ENCODE results near the gene CXCR5. TPM values are rescaled to one million over a fixed set of nuclear protein-coding genes. Genes with fewer than 3 reads are reported as not detected.

The CXCR5 gene
- total and polyA plus RNA-seq, 4 donors = 0.06 to 0.92 TPM; not detected in 2

- no peak overlapping the region for H3K9ac ChIP-seq (ENCODE audit: low read depth in 1 of 2, low read length in 2 of 2)
- no peak for TF ChIP-seq FOXA1 (IDR thresholded peaks at IDR 0.05)
- no peak for TF ChIP-seq CTCF (IDR thresholded peaks at IDR 0.05; ENCODE audit: low read depth, low read length, missing input control)
- TF ChIP-seq MAX (IDR thresholded peaks at IDR 0.05) = no peak
- TF ChIP-seq TAF1 (conservative IDR thresholded peaks at IDR 0.05) = no peak
- no peak for TF ChIP-seq FOXA2 (IDR thresholded peaks at IDR 0.05)
- TF ChIP-seq HNF4G (IDR thresholded peaks at IDR 0.05) = no peak
- TF ChIP-seq JUND (IDR thresholded peaks at IDR 0.05) = no peak
- H3K27ac ChIP-seq (ENCODE audit: low read depth in 1 of 2, low read length in 2 of 2) = no peak overlapping the region
- H3K27me3 ChIP-seq (ENCODE audit: control insufficient read depth in 4 of 4, insufficient read depth in 4 of 4, low read length in 3 of 4) = no peaks in the 10 kb centered on the region
- no peaks in the 10 kb centered on the region for H3K9me3 ChIP-seq (ENCODE audit: control insufficient read depth in 4 of 4, low read length in 3 of 4)
- no peak overlapping the region for H3K4me3 ChIP-seq (ENCODE audit: low read depth in 1 of 3, low read length in 3 of 3)
- H3K36me3 ChIP-seq (ENCODE audit: control insufficient read depth in 4 of 4, insufficient read depth in 3 of 4, low read depth in 1 of 4, low read length in 3 of 4) = no peaks in the 10 kb centered on the region
- no peak for DNase-seq (ENCODE audit: low spot score)
- no peaks in the 10 kb centered on the region for H3K4me1 ChIP-seq (ENCODE audit: control insufficient read depth in 4 of 4, insufficient read depth in 4 of 4, low read length in 3 of 4)
- 29% methylated on average over 2 of the region's 2 CpGs for WGBS
Observed at GRCh38 chr11:118947091-118947490, 63.4 kb downstream of the CXCR5 start.

Small RNAs within 50 kb of the gene (small RNA-seq; reads per million reads assigned to genes)
- gene MIR4492 = not detected
- not detected for gene RF00019
- not detected for gene RN7SL688P

Other genes with a start within 250 kb of the CXCR5 start
- gene TREH, start 204.2 kb upstream of the CXCR5 start, total RNA-seq = under 1 TPM in 1 of 2 donors, not detected in 1; 0.50 TPM
- 1 to 10 TPM in 1 of 2 donors, under 1 TPM in 1; 0.84 to 1.2 TPM for gene TREH, start 204.2 kb upstream of the CXCR5 start, polyA plus RNA-seq
- gene DDX6, start 92.7 kb upstream of the CXCR5 start, total RNA-seq = 10 to 100 TPM; 74.5 to 98.4 TPM
- 10 to 100 TPM; 11.3 to 13.2 TPM for gene DDX6, start 92.7 kb upstream of the CXCR5 start, polyA plus RNA-seq
- 10 to 100 TPM in 1 of 2 donors, 1 to 10 TPM in 1; 6.1 to 10.2 TPM for gene BCL9L, start 42.0 kb downstream of the CXCR5 start, total RNA-seq
- 10 to 100 TPM in 1 of 2 donors, 1 to 10 TPM in 1; 2.2 to 11.6 TPM for gene BCL9L, start 42.0 kb downstream of the CXCR5 start, polyA plus RNA-seq
- not detected for gene UPK2, start 72.4 kb downstream of the CXCR5 start, total RNA-seq
- gene UPK2, start 72.4 kb downstream of the CXCR5 start, polyA plus RNA-seq = not detected
- not detected for gene FOXR1, start 87.9 kb downstream of the CXCR5 start, total RNA-seq
- gene FOXR1, start 87.9 kb downstream of the CXCR5 start, polyA plus RNA-seq = not detected
- 10 to 100 TPM; 12.0 to 33.6 TPM for gene CENATAC, start 114.2 kb downstream of the CXCR5 start, total RNA-seq
- 10 to 100 TPM in 1 of 2 donors, 1 to 10 TPM in 1; 6.0 to 14.5 TPM for gene CENATAC, start 114.2 kb downstream of the CXCR5 start, polyA plus RNA-seq
- 100 to 1,000 TPM; 228 to 294 TPM for gene RPS25, start 134.5 kb downstream of the CXCR5 start, total RNA-seq
- 100 to 1,000 TPM; 477 to 499 TPM for gene RPS25, start 134.5 kb downstream of the CXCR5 start, polyA plus RNA-seq
- gene TRAPPC4, start 134.9 kb downstream of the CXCR5 start, total RNA-seq = 10 to 100 TPM; 32.8 to 35.7 TPM
- gene TRAPPC4, start 134.9 kb downstream of the CXCR5 start, polyA plus RNA-seq = 10 to 100 TPM; 21.1 to 32.1 TPM
- 100 to 1,000 TPM in 1 of 2 donors, 10 to 100 TPM in 1; 62.7 to 184 TPM for gene SLC37A4, start 147.0 kb downstream of the CXCR5 start, total RNA-seq
- 10 to 100 TPM; 93.8 to 98.7 TPM for gene SLC37A4, start 147.0 kb downstream of the CXCR5 start, polyA plus RNA-seq
- 100 to 1,000 TPM in 1 of 2 donors, 10 to 100 TPM in 1; 46.3 to 270 TPM for gene HYOU1, start 173.3 kb downstream of the CXCR5 start, total RNA-seq
- 100 to 1,000 TPM in 1 of 2 donors, 10 to 100 TPM in 1; 41.6 to 191 TPM for gene HYOU1, start 173.3 kb downstream of the CXCR5 start, polyA plus RNA-seq
- gene VPS11, start 183.9 kb downstream of the CXCR5 start, total RNA-seq = 10 to 100 TPM; 12.9 to 17.4 TPM
- 10 to 100 TPM in 1 of 2 donors, 1 to 10 TPM in 1; 7.2 to 11.5 TPM for gene VPS11, start 183.9 kb downstream of the CXCR5 start, polyA plus RNA-seq
- gene HMBS, start 201.0 kb downstream of the CXCR5 start, total RNA-seq = 100 to 1,000 TPM in 1 of 2 donors, 10 to 100 TPM in 1; 10.5 to 224 TPM
- 10 to 100 TPM; 21.2 to 32.2 TPM for gene HMBS, start 201.0 kb downstream of the CXCR5 start, polyA plus RNA-seq
- 10 to 100 TPM; 12.8 to 40.5 TPM for gene DPAGT1, start 218.0 kb downstream of the CXCR5 start, total RNA-seq
- gene DPAGT1, start 218.0 kb downstream of the CXCR5 start, polyA plus RNA-seq = 10 to 100 TPM; 34.3 to 48.0 TPM
- gene C2CD2L, start 223.5 kb downstream of the CXCR5 start, total RNA-seq = 1 to 10 TPM; 3.5 to 6.1 TPM
- gene C2CD2L, start 223.5 kb downstream of the CXCR5 start, polyA plus RNA-seq = 1 to 10 TPM; 2.5 to 6.3 TPM
- gene HINFP, start 237.7 kb downstream of the CXCR5 start, total RNA-seq = 10 to 100 TPM; 10.2 to 14.3 TPM
- 1 to 10 TPM; 6.4 to 6.5 TPM for gene HINFP, start 237.7 kb downstream of the CXCR5 start, polyA plus RNA-seq

Measured in liver (tissue), 10 donors.